ENCODE results near the gene CRYBG3.

DNA sequence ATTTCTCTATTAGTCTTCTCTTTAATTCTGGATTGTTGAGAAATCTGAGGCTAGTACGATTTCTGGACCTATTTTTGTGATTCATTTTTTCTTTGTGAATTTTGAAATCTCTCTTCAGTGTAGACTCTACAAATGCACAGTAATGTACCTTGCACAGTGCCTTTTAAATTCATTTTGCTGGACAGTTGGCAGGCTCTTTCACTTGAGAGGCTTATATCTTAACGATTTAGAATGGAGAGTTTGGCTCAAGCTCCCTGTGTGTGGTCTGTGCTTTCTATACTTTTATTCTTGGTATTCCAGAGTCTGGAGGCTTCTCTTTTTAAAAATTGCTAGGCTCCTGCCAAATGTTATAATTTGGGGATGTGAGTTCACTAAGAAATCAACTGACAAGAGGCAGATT is 8.8 kb downstream of the CRYBG3 start:
- TF ChIP-seq EZH2 (IDR thresholded peaks at IDR 0.05), result no peak
- TF ChIP-seq POLR2AphosphoS5 (IDR thresholded peaks at IDR 0.05; ENCODE audit: borderline replicate concordance, low read depth, low read length), result no peak
